Retinal pigment epithelial cell (primary cell): Measurements from ENCODE around the gene HMGA1.
A peak's percentile ranks its signal among the peaks of the same experiment; 100 is the strongest.

Experiments
- DNase-seq: peaks from one replicate; pipeline ENCODE4 v3.0.0-alpha.2; 2010; ENCODE audit warnings: low read depth
- H3K4me3 ChIP-seq: 2 replicates; pipeline ENCODE4 v1.5.1; 2011; ENCODE audit warnings: mild to moderate bottlenecking, low read length, control low read depth, moderate library complexity
- CTCF ChIP-seq: conservative IDR thresholded peaks from 2 replicates; pipeline ENCODE4 v1.5.1; 2011; ENCODE audit warnings: low read depth, low read length, control low read depth, inconsistent platforms

The HMGA1 gene

GRCh38 chr6:34223956-34224940, 12.4 kb upstream of the HMGA1 start:
- H3K4me3 ChIP-seq: peak overlapping the region; percentile 33

GRCh38 chr6:34225551-34225950, 11.1 kb upstream of the HMGA1 start:
- TF ChIP-seq CTCF: no peak
- DNase-seq: no peak
- H3K4me3 ChIP-seq: no peak overlapping the region

More at GRCh38 chr6:34223956-34224940, 12.4 kb upstream of the HMGA1 start:
- TF ChIP-seq CTCF: no peak
- peak; percentile 75 for DNase-seq

GRCh38 chr6:34226066-34226465, 10.6 kb upstream of the HMGA1 start:
- H3K4me3 ChIP-seq: no peak overlapping the region
- no peak for DNase-seq
- no peak for TF ChIP-seq CTCF

GRCh38 chr6:34226731-34227586, 9.7 kb upstream of the HMGA1 start:
- peak; percentile 15 for TF ChIP-seq CTCF
- DNase-seq: no peak
- no peak overlapping the region for H3K4me3 ChIP-seq

- DNase-seq: no peak
- no peak overlapping the region for H3K4me3 ChIP-seq
- no peak for TF ChIP-seq CTCF
Observed at GRCh38 chr6:34227761-34228421, 8.8 kb upstream of the HMGA1 start.

GRCh38 chr6:34229877-34230276, 6.8 kb upstream of the HMGA1 start:
- no peak for TF ChIP-seq CTCF
- DNase-seq: no peak
- H3K4me3 ChIP-seq: no peak overlapping the region
